ENCODE measurements around the gene YIF1A. TPM values are rescaled to one million over a fixed set of nuclear protein-coding genes. Genes with fewer than 3 reads are reported as not detected.

Gene YIF1A
- total RNA-seq, 4 donors from 2014 or later, result 57.7 to 92.5 (median 85.4) TPM

DNA sequence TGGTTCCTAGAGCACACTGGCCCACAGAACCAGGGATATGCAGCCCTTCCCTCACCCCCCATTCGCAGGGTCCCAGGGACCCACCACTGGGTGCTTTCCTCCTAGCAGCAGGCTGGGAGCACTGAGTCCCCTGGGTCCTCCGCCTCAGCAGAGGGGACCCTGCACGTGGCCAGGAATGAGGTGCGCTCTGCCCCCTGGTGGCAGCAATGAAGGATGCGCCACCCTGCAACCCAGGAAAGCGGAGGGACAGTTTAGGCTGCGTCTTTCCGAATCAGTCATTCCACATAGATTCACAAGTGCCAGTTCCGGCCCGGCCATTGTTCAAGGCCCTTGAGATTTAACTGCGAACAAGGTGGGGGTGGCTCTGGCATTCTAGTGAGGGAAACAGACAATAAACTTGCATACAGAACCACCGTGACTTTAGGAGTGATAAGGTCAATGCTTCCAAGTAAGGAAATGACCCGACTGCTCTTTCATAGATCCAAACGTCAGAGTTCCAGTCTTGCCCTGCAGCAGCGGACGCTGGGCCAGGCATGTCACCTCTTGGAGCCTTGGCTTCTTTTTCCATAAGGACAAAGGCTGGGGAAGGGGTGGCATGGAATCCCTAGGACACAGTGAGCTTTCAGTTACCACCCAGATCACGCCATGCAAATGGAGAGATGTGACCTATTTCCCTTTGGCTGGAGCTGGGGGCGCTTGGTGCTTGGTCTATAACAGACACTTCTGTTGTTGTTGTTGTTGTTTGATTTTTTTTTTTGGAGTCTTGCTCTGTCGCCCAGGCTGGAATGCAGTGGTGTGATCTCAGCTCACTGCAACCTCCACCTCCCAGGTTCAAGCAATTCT lies 39.6 kb upstream of the YIF1A start:
- H3K27ac ChIP-seq (replicated peaks in 1 of 4), result peak overlapping the region; percentile 52 to 78 (median 68)
- 20% methylated on average over 10 of the region's 19 CpGs for WGBS
- no peaks in the 10 kb centered on the region for H3K27me3 ChIP-seq
- H3K4me3 ChIP-seq, result peak overlapping the region in 3 of 4 donors; percentile 8 to 28 (median 8)
- no peak for TF ChIP-seq EP300 (IDR thresholded peaks at IDR 0.05)
- TF ChIP-seq POLR2A (IDR thresholded peaks at IDR 0.05; ENCODE audit: low read depth), result no peak
- TF ChIP-seq, protein P1, sequence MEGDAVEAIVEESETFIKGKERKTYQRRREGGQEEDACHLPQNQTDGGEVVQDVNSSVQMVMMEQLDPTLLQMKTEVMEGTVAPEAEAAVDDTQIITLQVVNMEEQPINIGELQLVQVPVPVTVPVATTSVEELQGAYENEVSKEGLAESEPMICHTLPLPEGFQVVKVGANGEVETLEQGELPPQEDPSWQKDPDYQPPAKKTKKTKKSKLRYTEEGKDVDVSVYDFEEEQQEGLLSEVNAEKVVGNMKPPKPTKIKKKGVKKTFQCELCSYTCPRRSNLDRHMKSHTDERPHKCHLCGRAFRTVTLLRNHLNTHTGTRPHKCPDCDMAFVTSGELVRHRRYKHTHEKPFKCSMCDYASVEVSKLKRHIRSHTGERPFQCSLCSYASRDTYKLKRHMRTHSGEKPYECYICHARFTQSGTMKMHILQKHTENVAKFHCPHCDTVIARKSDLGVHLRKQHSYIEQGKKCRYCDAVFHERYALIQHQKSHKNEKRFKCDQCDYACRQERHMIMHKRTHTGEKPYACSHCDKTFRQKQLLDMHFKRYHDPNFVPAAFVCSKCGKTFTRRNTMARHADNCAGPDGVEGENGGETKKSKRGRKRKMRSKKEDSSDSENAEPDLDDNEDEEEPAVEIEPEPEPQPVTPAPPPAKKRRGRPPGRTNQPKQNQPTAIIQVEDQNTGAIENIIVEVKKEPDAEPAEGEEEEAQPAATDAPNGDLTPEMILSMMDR (IDR thresholded peaks at IDR 0.05), result peak; percentile 93 to 98 (median 97)
- TF ChIP-seq POLR2AphosphoS5 (IDR thresholded peaks at IDR 0.05), result peak; percentile 57 to 78
- no peak for DNase-seq (ENCODE audit: extremely low spot score)
- intact Hi-C loops (cut with DNase I), result loop anchor here (2.0 kb wide), 1 partner anchor 18 kb away; no protein-coding TSS in a partner anchor
- peaks cover 32 to 35% (median 34%) of the 10 kb centered on the region in 4 donors for H3K4me1 ChIP-seq
- peaks cover 0 to 18% (median 17%) of the 10 kb centered on the region in 4 donors for H3K36me3 ChIP-seq
- H3K9me3 ChIP-seq, result no peaks in the 10 kb centered on the region

DNA sequence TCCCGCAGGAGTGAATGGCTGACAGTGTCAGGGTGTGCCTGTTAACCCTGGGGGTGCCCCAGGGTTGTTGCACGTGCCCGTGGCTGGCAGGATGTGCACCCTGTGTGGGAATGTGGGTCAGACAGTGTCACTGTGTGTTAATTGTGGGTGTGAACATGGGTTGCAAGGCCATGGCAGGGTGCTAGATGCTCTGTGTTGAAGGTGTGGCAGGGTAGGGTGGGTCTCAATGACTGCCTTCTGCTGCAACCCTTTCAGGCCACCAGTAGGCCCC lies 39.0 kb upstream of the YIF1A start:
- H3K36me3 ChIP-seq, result peaks cover 0 to 13% (median 11%) of the 10 kb centered on the region in 4 donors
- DNase-seq (ENCODE audit: extremely low spot score), result no peak
- WGBS, result 70% methylated on average over 2 of the region's 3 CpGs
- no peaks in the 10 kb centered on the region for H3K9me3 ChIP-seq
- H3K27ac ChIP-seq (replicated peaks in 1 of 4), result peak overlapping the region; percentile 52 to 78 (median 68)
- no peak for TF ChIP-seq POLR2A (IDR thresholded peaks at IDR 0.05; ENCODE audit: low read depth)
- TF ChIP-seq, protein P1 (IDR thresholded peaks at IDR 0.05), result no peak
- TF ChIP-seq POLR2AphosphoS5 (IDR thresholded peaks at IDR 0.05), result no peak
- TF ChIP-seq EP300 (IDR thresholded peaks at IDR 0.05), result no peak
- peaks cover 32 to 35% (median 34%) of the 10 kb centered on the region in 4 donors for H3K4me1 ChIP-seq
- H3K4me3 ChIP-seq, result no peak overlapping the region
- intact Hi-C loops (cut with DNase I), result loop anchor here (2.0 kb wide), 1 partner anchor 17 kb away; no protein-coding TSS in a partner anchor
- no peaks in the 10 kb centered on the region for H3K27me3 ChIP-seq

DNA sequence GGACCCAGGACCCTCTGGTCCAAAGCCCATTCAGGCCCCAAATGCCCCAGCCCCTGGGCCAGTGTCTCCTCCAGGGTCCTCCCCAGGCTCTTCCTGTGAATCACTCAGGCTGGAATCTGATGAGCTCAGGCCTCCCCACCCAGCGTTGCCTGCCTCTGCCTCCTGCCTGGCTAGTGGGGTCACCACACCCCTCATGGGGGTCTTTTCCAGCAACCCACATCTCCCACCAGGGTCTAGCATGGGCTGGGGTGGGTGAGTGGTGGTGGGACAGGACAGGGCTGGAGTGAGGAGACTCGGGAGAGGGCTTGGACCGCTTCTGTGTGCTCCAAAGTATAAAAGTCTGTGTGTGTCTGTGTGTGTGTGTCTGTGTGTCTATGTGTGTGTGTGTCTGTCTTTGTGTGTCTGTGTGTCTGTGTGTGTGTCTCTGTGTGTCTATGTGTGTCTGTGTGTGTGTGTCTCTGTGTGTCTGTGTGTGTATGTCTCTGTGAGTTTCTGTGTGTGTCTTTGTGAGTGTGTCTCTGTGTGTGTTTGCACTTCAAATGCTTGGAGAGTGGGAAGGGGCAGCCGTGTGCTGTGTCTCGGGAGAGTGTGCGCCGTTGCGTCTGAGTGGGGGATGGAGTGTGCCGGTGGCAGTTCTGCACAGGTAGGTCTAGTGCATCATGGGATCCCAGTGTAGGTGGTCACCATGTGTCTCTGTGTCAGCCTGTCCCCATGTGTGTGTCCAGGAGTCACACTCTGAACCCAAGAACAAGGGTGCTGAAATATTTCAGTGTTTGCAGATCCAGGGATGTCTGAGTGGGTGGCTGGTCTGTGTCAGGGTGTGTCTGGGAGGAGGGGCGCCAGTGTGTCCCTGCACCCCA lies 38.5 kb upstream of the YIF1A start:
- TF ChIP-seq POLR2AphosphoS5 (IDR thresholded peaks at IDR 0.05), result no peak
- TF ChIP-seq, protein P1 (IDR thresholded peaks at IDR 0.05), result no peak
- TF ChIP-seq POLR2A (IDR thresholded peaks at IDR 0.05; ENCODE audit: low read depth), result no peak
- no peak for TF ChIP-seq EP300 (IDR thresholded peaks at IDR 0.05)
- Histone ChIP-seq H3K27ac (replicated peaks in 1 of 4) (peak overlapping the region; percentile 52 to 78 (median 68)), H3K9me3 (no peaks in the 10 kb centered on the region), H3K4me3 (no peak overlapping the region), H3K4me1 (peaks cover 34 to 37% (median 35%) of the 10 kb centered on the region in 4 donors), H3K36me3 (peaks cover 0 to 7% (median 5%) of the 10 kb centered on the region in 4 donors), H3K27me3 (no peaks in the 10 kb centered on the region)
- DNase-seq (ENCODE audit: extremely low spot score), result no peak
- intact Hi-C loops (cut with DNase I), result loop anchor here (2.0 kb wide), 1 partner anchor 17 kb away; no protein-coding TSS in a partner anchor
- WGBS, result 73% methylated on average over 7 of the region's 10 CpGs

DNA sequence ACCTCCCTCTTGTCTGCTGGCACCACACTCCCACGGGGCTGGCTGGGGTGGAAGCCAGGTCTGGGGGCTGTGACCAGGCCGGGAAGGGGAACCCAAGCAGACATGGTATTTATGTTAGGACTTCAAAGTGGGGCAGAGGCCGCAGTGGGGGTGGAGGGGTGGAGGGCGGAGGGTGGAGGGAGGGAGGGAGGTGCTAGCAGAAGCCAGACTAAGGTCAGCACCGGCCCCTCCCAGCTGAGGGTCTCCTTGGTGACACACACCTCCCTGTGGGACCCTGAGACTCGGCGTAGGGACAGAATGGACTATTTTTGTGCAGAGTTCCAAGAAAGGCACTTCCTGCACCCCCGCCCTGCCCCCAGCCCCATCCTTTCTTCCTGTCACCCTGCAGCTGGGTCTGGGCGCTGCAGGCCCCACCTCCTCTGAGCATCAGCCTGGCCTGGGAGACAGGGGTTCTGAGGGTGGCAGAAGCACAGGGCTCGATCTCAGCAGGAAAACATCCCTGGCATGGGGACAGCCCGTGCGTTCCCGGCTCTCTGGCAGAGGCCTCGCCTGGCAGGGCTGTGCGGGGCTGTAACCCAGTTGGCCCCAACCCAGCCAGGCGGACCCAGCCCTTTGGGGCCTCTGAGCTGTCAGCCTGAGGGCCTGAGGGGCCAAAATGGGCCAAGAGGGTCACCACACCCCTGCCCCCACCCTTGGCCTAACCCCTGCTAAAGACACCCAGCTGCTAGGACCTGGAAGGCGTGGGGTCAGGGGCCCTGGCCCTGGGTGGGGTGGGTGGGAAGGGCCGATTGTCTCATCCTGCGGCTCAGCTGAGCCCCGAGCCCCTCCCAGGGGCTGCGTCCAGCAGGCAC lies 37.5 kb upstream of the YIF1A start:
- no peaks in the 10 kb centered on the region for H3K36me3 ChIP-seq
- no peak for DNase-seq (ENCODE audit: extremely low spot score)
- no peaks in the 10 kb centered on the region for H3K27me3 ChIP-seq
- 41% methylated on average over 6 of the region's 21 CpGs for whole genome bisulfite sequencing
- TF ChIP-seq POLR2AphosphoS5 (IDR thresholded peaks at IDR 0.05), result peak; percentile 5 to 32
- TF ChIP-seq EP300 (IDR thresholded peaks at IDR 0.05), result no peak
- intact Hi-C loops (cut with DNase I), result no loop called here
- H3K27ac ChIP-seq (replicated peaks in 1 of 4), result peak overlapping the region; percentile 52 to 78 (median 68)
- no peaks in the 10 kb centered on the region for H3K9me3 ChIP-seq
- peaks cover 34 to 45% (median 44%) of the 10 kb centered on the region in 4 donors for H3K4me1 ChIP-seq
- H3K4me3 ChIP-seq, result no peak overlapping the region

Data from esophagus muscularis mucosa (tissue), 4 donors.